Endothelial cell of umbilical vein (primary cell): Measurements from ENCODE around the gene RILP.

ENCODE experiments used
- EZH2 ChIP-seq: IDR thresholded peaks from 2 replicates; pipeline ENCODE4 v1.6.1; 2012; ENCODE audit warnings: borderline replicate concordance, low read depth, mild to moderate bottlenecking, moderate library complexity, low read length, inconsistent platforms; ENCODE audit not compliant: severe bottlenecking
- MYC ChIP-seq: IDR thresholded peaks from one replicate; pipeline ENCODE4 v1.6.1; 2011; ENCODE audit warnings: mild to moderate bottlenecking, low read depth, low read length
- TF ChIP-seq, protein P1 (sequence below), 2 donors: IDR thresholded peaks; 1 replicate in 1 of 2; 2 replicates in 1 of 2; pipeline ENCODE4 v1.5.1; 2011; ENCODE audit warnings: low read length in 2 of 2, mild to moderate bottlenecking in 2 of 2, moderate library complexity in 2 of 2, control low read depth in 1 of 2, inconsistent platforms in 1 of 2, low read depth in 1 of 2; ENCODE audit not compliant: insufficient read depth in 1 of 2; ENCODE audit errors: extremely low read depth in 1 of 2

DNA sequence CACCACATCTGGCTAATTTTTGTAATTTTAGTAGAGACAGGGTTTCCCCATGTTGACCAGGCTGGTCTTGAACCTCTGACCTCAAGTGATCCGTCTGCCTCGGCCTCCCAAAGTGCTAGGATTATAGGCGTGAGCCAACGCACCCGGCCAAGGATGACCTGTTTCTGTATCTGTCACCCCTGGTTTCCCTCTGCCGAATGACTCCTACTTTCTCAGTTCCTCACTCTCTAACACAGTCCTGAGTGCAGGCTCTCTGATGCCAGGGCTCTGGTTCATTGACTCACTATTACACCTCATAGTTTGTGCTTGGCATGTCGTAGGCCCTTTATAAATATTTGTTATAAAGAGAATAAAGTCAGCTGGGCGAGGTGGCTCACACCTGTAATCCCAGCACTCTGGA is 45.7 kb upstream of the RILP start:
- TF ChIP-seq EZH2, result no peak
- no peak for TF ChIP-seq MYC
- TF ChIP-seq, protein P1, sequence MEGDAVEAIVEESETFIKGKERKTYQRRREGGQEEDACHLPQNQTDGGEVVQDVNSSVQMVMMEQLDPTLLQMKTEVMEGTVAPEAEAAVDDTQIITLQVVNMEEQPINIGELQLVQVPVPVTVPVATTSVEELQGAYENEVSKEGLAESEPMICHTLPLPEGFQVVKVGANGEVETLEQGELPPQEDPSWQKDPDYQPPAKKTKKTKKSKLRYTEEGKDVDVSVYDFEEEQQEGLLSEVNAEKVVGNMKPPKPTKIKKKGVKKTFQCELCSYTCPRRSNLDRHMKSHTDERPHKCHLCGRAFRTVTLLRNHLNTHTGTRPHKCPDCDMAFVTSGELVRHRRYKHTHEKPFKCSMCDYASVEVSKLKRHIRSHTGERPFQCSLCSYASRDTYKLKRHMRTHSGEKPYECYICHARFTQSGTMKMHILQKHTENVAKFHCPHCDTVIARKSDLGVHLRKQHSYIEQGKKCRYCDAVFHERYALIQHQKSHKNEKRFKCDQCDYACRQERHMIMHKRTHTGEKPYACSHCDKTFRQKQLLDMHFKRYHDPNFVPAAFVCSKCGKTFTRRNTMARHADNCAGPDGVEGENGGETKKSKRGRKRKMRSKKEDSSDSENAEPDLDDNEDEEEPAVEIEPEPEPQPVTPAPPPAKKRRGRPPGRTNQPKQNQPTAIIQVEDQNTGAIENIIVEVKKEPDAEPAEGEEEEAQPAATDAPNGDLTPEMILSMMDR (IDR thresholded peaks at IDR 0.05; ENCODE audit: extremely low read depth in 1 of 2, insufficient read depth in 1 of 2, low read depth in 1 of 2, low read length in 2 of 2), result no peak
